A549 treated with GW870086 at 1 μM for 4 hours (cell line): ENCODE data around the gene GPC4. TPM values are rescaled to one million over a fixed set of nuclear protein-coding genes. Genes with fewer than 3 reads are reported as not detected.

Experiments
- total RNA-seq: library from RNA; stranded (reverse); fragments of 200-300 nt; extraction: Qiagen RNA extraction; gene quantifications from 5 replicates; pipeline ENCODE4 v1.2.3, GENCODE V29; 2022; ENCODE audit warnings: low read depth

Gene GPC4
- total RNA-seq: 0.03 to 0.05 TPM in 2 of 5 replicates, not detected in the others

DNA sequence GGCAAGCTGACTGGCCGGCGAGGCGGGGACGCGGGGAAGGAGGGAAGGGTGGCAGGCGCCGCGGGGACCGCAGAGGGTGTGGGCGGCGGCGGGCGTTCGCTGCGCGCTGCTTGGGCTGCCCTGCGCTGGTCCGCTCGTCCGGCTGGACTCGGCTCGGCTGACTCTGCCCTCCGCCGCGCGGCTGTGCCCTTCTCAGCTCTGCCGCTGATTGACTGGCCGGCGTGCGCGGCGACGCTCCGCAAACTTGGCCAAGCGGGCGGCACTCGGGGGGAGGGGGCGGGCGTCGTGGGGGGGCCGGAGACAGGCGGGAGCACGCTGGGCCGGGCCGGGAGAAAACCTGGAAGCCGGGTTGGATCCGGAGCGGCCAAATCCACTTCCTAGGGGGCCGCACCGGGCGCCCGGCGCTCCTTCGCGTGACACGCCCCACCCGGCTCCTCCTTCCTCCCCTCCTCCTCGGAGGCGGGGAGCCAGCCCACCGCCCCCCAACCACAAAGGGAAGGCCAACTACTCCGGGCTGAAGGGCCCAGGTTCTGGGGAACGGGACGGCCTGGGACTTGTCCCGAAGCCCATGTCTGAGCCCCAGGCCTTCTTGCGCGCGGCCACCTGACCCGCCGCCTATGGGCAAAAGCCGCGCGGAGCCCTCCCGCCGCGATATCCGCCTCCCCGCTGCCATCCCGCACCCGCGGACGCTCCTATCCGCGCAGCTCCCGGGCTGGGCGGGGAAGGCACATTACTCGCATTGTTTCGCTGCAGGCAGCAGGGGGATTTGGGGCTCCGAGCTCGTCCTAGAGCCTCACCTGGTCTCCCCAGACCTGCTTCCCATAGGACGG, at the start of gene GPC4:
Gene GPC4 (minus strand): TSS at position 214 of the 830 bp plus-strand sequence. CDS start 524 bp downstream, outside the sequence.

Other genes starting within 250 kb of the GPC4 start
- gene TFDP3, start 197.1 kb downstream of the GPC4 start, total RNA-seq: not detected in 5 replicates